HepG2 (cell line): ENCODE data around the gene CTNNBL1. TPM values are rescaled to one million over a fixed set of nuclear protein-coding genes. Genes with fewer than 3 reads are reported as not detected.
A peak's percentile ranks its signal among the peaks of the same experiment; 100 is the strongest.

Experiments
- AFF4 ChIP-seq: sonication (generic); formaldehyde crosslinking; IDR thresholded peaks from 2 replicates; pipeline ENCODE4 v1.4.0; 2020; ENCODE audit warnings: missing genetic modification reagents
- CCDC6 ChIP-seq: sonication (generic); formaldehyde crosslinking; IDR thresholded peaks from 2 replicates; pipeline ENCODE4 v1.8.1; 2022; ENCODE audit warnings: mild to moderate bottlenecking, missing genetic modification reagents, moderate library complexity
- HOXA5 ChIP-seq: sonication (generic); formaldehyde crosslinking; IDR thresholded peaks from 2 replicates; pipeline ENCODE4 v1.4.0; 2020; ENCODE audit warnings: missing genetic modification reagents
- HOXD1 ChIP-seq: sonication (generic); formaldehyde crosslinking; IDR thresholded peaks from 2 replicates; pipeline ENCODE4 v1.5.0; 2020; ENCODE audit warnings: missing genetic modification reagents
- IRF9 ChIP-seq: sonication (generic); formaldehyde crosslinking; IDR thresholded peaks from 2 replicates; pipeline ENCODE4 v1.8.0; 2022; ENCODE audit warnings: missing genetic modification reagents, mild to moderate bottlenecking, borderline replicate concordance
- KDM5B ChIP-seq: sonication (generic); formaldehyde crosslinking; IDR thresholded peaks from 2 replicates; pipeline ENCODE4 v1.4.0; 2020; ENCODE audit warnings: missing genetic modification reagents, mild to moderate bottlenecking, borderline replicate concordance
- MAZ ChIP-seq, 2 experiments: sonication (generic) in 1 of 2; formaldehyde crosslinking in 1 of 2; IDR thresholded peaks; 2 replicates each; pipeline versions ENCODE4 v1.5.0 to v1.6.1; 2012 to 2020; ENCODE audit warnings: low read depth in 2 of 2, mild to moderate bottlenecking in 2 of 2, borderline replicate concordance in 1 of 2, improper control_type of control experiment in 1 of 2, low read length in 1 of 2, missing genetic modification reagents in 1 of 2, moderate library complexity in 1 of 2
- NFYB ChIP-seq: sonication (generic); formaldehyde crosslinking; IDR thresholded peaks from 2 replicates; pipeline ENCODE4 v1.4.0; 2020; ENCODE audit warnings: missing genetic modification reagents
- PHF8 ChIP-seq: sonication (generic); formaldehyde crosslinking; IDR thresholded peaks from 2 replicates; pipeline ENCODE4 v1.5.0; 2020; ENCODE audit warnings: missing genetic modification reagents
- REL ChIP-seq: sonication (generic); formaldehyde crosslinking; conservative IDR thresholded peaks from 2 replicates; pipeline ENCODE4 v1.8.0; 2022; ENCODE audit warnings: mild to moderate bottlenecking, missing genetic modification reagents, moderate library complexity
- RFXAP ChIP-seq: sonication (generic); formaldehyde crosslinking; IDR thresholded peaks from 2 replicates; pipeline ENCODE4 v1.4.0; 2020; ENCODE audit warnings: missing genetic modification reagents, borderline replicate concordance
- SAP130 ChIP-seq: IDR thresholded peaks from 2 replicates; pipeline ENCODE4 v1.6.1; 2016; ENCODE audit warnings: low read depth
- SP1 ChIP-seq, 2 experiments: fragments of 450-650 bp in 1 of 2; sonication (generic) in 1 of 2; formaldehyde crosslinking in 1 of 2; IDR thresholded peaks; 2 replicates each; pipeline versions ENCODE4 v1.4.0 to v1.6.1; 2016 to 2020; ENCODE audit warnings: missing genetic modification reagents in 1 of 2
- ZNF235 ChIP-seq: sonication (generic); formaldehyde crosslinking; IDR thresholded peaks from 2 replicates; pipeline ENCODE4 v1.8.1; 2023; ENCODE audit warnings: mild to moderate bottlenecking, missing genetic modification reagents, borderline replicate concordance
- ZNF264 ChIP-seq: sonication (generic); formaldehyde crosslinking; IDR thresholded peaks from 2 replicates; pipeline ENCODE4 v1.4.0; 2020; ENCODE audit warnings: missing genetic modification reagents
- ZNF292 ChIP-seq: sonication (generic); formaldehyde crosslinking; IDR thresholded peaks from 2 replicates; pipeline ENCODE4 v1.8.1; 2022; ENCODE audit warnings: mild to moderate bottlenecking, low read depth, missing genetic modification reagents, borderline replicate concordance
- ZNF501 ChIP-seq: sonication (generic); formaldehyde crosslinking; IDR thresholded peaks from 2 replicates; pipeline ENCODE4 v1.5.1; 2020; ENCODE audit warnings: mild to moderate bottlenecking, moderate library complexity, missing genetic modification reagents
- ZNF687 ChIP-seq: sonication (generic); formaldehyde crosslinking; IDR thresholded peaks from 2 replicates; pipeline ENCODE4 v1.5.1; 2020; ENCODE audit warnings: mild to moderate bottlenecking, missing genetic modification reagents, moderate library complexity
- ZNF772 ChIP-seq: sonication (generic); formaldehyde crosslinking; IDR thresholded peaks from 2 replicates; pipeline ENCODE4 v1.5.0; 2020; ENCODE audit warnings: mild to moderate bottlenecking, missing genetic modification reagents
- polyA plus RNA-seq, 8 experiments: library from polyadenylated mRNA; depleted of rRNA in 3 of 8; stranded (reverse) in 7 of 8; unstranded in 1 of 8; fragments of >200 nt; fragmentation: Illumina TruSeq in 4 of 8; extraction: Trizol in 4 of 8; gene quantifications; 2 replicates each; pipeline versions ENCODE4 v1.2.1 to v1.2.3, GENCODE V29; 2011 to 2016; ENCODE audit warnings: low read depth in 4 of 8, missing spikeins in 1 of 8, mixed read lengths in 1 of 8; ENCODE audit not compliant: insufficient read depth in 1 of 8
- total RNA-seq, 5 experiments: library from RNA; depleted of rRNA; stranded (reverse); fragments of >200 nt; fragmentation: Illumina TruSeq; extraction: Trizol; gene quantifications; 2 replicates each; pipeline ENCODE4 v1.2.3, GENCODE V29; 2016; ENCODE audit warnings: low read depth in 1 of 5

The CTNNBL1 gene
- total and polyA plus RNA-seq, 2 of the 13 experiments (the other 11 are each of a cell fraction or from before 2014, with no cell fraction given), result 49.3 to 94.6 TPM

- TF ChIP-seq ZNF687 (CRISPR knock-in tag), result peak; percentile 91
- peak; percentile 99 for TF ChIP-seq PHF8 (CRISPR knock-in tag)
- peak; percentile 94 for TF ChIP-seq ZNF501 (CRISPR knock-in tag)
- peak; percentile 45; the same call in 1 of the 2 replicates for TF ChIP-seq ZNF292 (CRISPR knock-in tag)
- TF ChIP-seq SP1 (IDR thresholded peaks at IDR 0.05), result no peak
- TF ChIP-seq SP1 (CRISPR knock-in tag; IDR thresholded peaks at IDR 0.05), result peak; percentile 80
- peak; percentile 91; the same call in 1 of the 2 replicates for TF ChIP-seq KDM5B (CRISPR knock-in tag)
- TF ChIP-seq HOXA5, result peak; percentile 96
- peak; percentile 81 for TF ChIP-seq CCDC6 (CRISPR knock-in tag)
- TF ChIP-seq IRF9 (CRISPR knock-in tag), result peak; percentile 88; the same call in 1 of the 2 replicates
- TF ChIP-seq HOXD1, result peak; percentile 90; the same call in 1 of the 2 replicates
- peak; percentile 76; the same call in 1 of the 2 replicates for TF ChIP-seq ZNF772 (CRISPR knock-in tag)
- TF ChIP-seq REL (CRISPR knock-in tag), result no peak
- peak; percentile 98 for TF ChIP-seq SAP130 (CRISPR knock-in tag)
- no peak; the same call in 1 of the 2 replicates for TF ChIP-seq ZNF235 (CRISPR knock-in tag)
- peak; percentile 96 for TF ChIP-seq RFXAP (CRISPR knock-in tag)
- peak; percentile 88 for TF ChIP-seq ZNF264
- TF ChIP-seq AFF4, result no peak
- peak; percentile 69; the same call in 1 of the 2 replicates for TF ChIP-seq MAZ (IDR thresholded peaks at IDR 0.05; ENCODE audit: borderline replicate concordance, low read depth, low read length)
- peak; percentile 86 for TF ChIP-seq MAZ (CRISPR knock-in tag; IDR thresholded peaks at IDR 0.05; ENCODE audit: low read depth)
- TF ChIP-seq NFYB (CRISPR knock-in tag), result peak; percentile 97
Observed at GRCh38 chr20:37693635-37694626, at the start of gene CTNNBL1 (continued).
